Loucy (cell line): Measurements from ENCODE around the gene ARHGAP15.

Experiments
- H2AFZ ChIP-seq: fragments of 200-600 bp; sonication (generic); 2 replicates; pipeline ENCODE4 v1.6.0; 2016; ENCODE audit warnings: antibody characterized with exemption, mild to moderate bottlenecking, low read length, moderate library complexity
- H3F3A ChIP-seq: fragments of 200-600 bp; 2 replicates; pipeline ENCODE4 v1.6.0; 2016; ENCODE audit warnings: antibody characterized with exemption, low read depth, mild to moderate bottlenecking
- H3K27me3 ChIP-seq: fragments of 200-600 bp; sonication (generic); 2 replicates; pipeline ENCODE4 v1.6.1; 2014; ENCODE audit warnings: low read length, mild to moderate bottlenecking; ENCODE audit not compliant: insufficient read depth, poor library complexity, severe bottlenecking
- H3K36me3 ChIP-seq: fragments of 200-600 bp; sonication (generic); 2 replicates; pipeline ENCODE4 v1.6.1; 2016; ENCODE audit warnings: low read length; ENCODE audit not compliant: insufficient read depth
- H3K4me1 ChIP-seq: fragments of 200-600 bp; sonication (generic); 2 replicates; pipeline ENCODE4 v1.5.1; 2014; ENCODE audit warnings: low read length, mild to moderate bottlenecking; ENCODE audit not compliant: insufficient read depth, poor library complexity, severe bottlenecking
- H3K4me2 ChIP-seq: fragments of 200-600 bp; sonication (generic); 2 replicates; pipeline ENCODE4 v1.6.0; 2014; ENCODE audit warnings: antibody characterized with exemption, low read length, low read depth, mild to moderate bottlenecking; ENCODE audit not compliant: poor library complexity, severe bottlenecking
- H3K4me3 ChIP-seq: fragments of 200-600 bp; sonication (generic); 2 replicates; pipeline ENCODE4 v1.5.1; 2014; ENCODE audit warnings: low read length, mild to moderate bottlenecking, mixed read lengths; ENCODE audit not compliant: poor library complexity, severe bottlenecking
- H3K79me2 ChIP-seq: fragments of 200-600 bp; sonication (generic); 2 replicates; pipeline ENCODE4 v1.6.1; 2014; ENCODE audit warnings: low read length; ENCODE audit not compliant: insufficient read depth
- H3K9ac ChIP-seq: fragments of 200-600 bp; sonication (generic); 2 replicates; pipeline ENCODE4 v1.6.0; 2014; ENCODE audit warnings: mild to moderate bottlenecking, low read depth, low read length, moderate library complexity; ENCODE audit not compliant: poor library complexity, severe bottlenecking
- H3K9me2 ChIP-seq: fragments of 200-600 bp; sonication (generic); replicated peaks from 2 replicates; pipeline ENCODE4 v1.6.1; 2016; ENCODE audit warnings: low read depth, low read length, mixed read lengths
- H3K9me3 ChIP-seq: fragments of 200-600 bp; sonication (generic); 2 replicates; pipeline ENCODE4 v1.6.1; 2014; ENCODE audit warnings: mild to moderate bottlenecking, antibody characterized with exemption, low read length, low read depth; ENCODE audit not compliant: insufficient read depth
- H4K20me1 ChIP-seq: fragments of 200-600 bp; sonication (generic); 2 replicates; pipeline ENCODE4 v1.6.0; 2014; ENCODE audit warnings: antibody characterized with exemption, low read length, mild to moderate bottlenecking; ENCODE audit not compliant: insufficient read depth, poor library complexity, severe bottlenecking
- EZH2phosphoT487 ChIP-seq: fragments of 200-600 bp; IDR thresholded peaks from 2 replicates; pipeline ENCODE4 v1.6.1; 2018; ENCODE audit warnings: antibody characterized with exemption, mild to moderate bottlenecking, moderate library complexity, borderline replicate concordance
- TF ChIP-seq, protein P1 (sequence below): fragments of 200-600 bp; sonication (generic); conservative IDR thresholded peaks from 2 replicates; pipeline ENCODE4 v1.5.1; 2014; ENCODE audit warnings: mild to moderate bottlenecking, antibody characterized with exemption, low read length

Gene ARHGAP15

DNA sequence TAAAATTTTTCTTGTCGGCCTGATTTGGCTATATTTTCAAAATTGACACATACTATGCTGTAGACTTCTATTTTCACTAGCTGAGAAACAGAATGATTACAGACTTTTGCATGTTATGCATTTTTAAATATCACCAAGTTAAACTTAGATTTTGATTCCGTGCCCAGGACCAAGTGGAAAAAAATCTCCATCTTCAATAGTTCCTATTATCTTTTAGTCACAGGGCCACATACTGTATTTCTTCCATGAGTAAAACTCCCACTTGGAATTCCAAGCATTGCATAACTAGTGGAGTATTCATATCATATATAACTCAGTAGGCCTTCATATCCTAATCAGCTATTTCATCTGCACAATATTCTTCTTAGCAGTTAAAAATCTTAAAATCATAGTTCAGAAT lies 470.9 kb downstream of the ARHGAP15 start:
- H3K9me3 ChIP-seq = no peaks in the 10 kb centered on the region
- no peaks in the 10 kb centered on the region for H3K9me2 ChIP-seq
- no peaks in the 10 kb centered on the region for H3K79me2 ChIP-seq
- no peak overlapping the region for H3K4me2 ChIP-seq
- H3K9ac ChIP-seq = no peak overlapping the region
- H2AFZ ChIP-seq = no peak overlapping the region
- no peak overlapping the region for H3K4me3 ChIP-seq
- no peaks in the 10 kb centered on the region for H3K27me3 ChIP-seq
- H3K36me3 ChIP-seq = peaks cover 24% of the 10 kb centered on the region; the same call in 1 of the 2 replicates
- H3K4me1 ChIP-seq = no peaks in the 10 kb centered on the region
- H3F3A ChIP-seq = no peaks in the 10 kb centered on the region
- H4K20me1 ChIP-seq = no peaks in the 10 kb centered on the region
- TF ChIP-seq EZH2phosphoT487 = no peak
- TF ChIP-seq, protein P1, sequence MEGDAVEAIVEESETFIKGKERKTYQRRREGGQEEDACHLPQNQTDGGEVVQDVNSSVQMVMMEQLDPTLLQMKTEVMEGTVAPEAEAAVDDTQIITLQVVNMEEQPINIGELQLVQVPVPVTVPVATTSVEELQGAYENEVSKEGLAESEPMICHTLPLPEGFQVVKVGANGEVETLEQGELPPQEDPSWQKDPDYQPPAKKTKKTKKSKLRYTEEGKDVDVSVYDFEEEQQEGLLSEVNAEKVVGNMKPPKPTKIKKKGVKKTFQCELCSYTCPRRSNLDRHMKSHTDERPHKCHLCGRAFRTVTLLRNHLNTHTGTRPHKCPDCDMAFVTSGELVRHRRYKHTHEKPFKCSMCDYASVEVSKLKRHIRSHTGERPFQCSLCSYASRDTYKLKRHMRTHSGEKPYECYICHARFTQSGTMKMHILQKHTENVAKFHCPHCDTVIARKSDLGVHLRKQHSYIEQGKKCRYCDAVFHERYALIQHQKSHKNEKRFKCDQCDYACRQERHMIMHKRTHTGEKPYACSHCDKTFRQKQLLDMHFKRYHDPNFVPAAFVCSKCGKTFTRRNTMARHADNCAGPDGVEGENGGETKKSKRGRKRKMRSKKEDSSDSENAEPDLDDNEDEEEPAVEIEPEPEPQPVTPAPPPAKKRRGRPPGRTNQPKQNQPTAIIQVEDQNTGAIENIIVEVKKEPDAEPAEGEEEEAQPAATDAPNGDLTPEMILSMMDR = no peak

DNA sequence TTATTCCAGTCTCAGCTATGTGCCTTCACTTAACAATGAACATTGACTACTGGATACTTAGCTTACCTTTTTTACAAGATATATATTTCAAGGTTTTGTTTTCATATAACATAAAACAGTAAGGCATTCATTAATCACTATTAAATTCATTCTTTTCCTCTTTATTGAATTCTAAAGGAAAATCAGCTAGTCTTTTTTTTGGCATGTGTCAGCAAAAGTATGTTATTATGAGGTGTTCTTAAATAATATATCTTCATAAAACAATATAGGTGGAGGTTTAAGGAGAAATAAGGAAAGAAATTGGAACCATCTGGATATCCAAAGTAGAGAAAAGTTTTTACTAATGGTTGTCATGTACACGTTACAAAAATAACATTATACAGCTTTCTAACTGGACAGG lies 472.6 kb downstream of the ARHGAP15 start:
- no peak overlapping the region for H3K9ac ChIP-seq
- H3K36me3 ChIP-seq = peaks cover 21% of the 10 kb centered on the region; the same call in 1 of the 2 replicates
- H3K9me3 ChIP-seq = no peaks in the 10 kb centered on the region
- no peak overlapping the region for H3K4me2 ChIP-seq
- TF ChIP-seq, protein P1 = no peak
- TF ChIP-seq EZH2phosphoT487 = no peak
- H3K27me3 ChIP-seq = no peaks in the 10 kb centered on the region
- H3K9me2 ChIP-seq = no peaks in the 10 kb centered on the region
- no peaks in the 10 kb centered on the region for H4K20me1 ChIP-seq
- H3K4me3 ChIP-seq = no peak overlapping the region
- H3K79me2 ChIP-seq = no peaks in the 10 kb centered on the region
- no peak overlapping the region for H2AFZ ChIP-seq
- H3F3A ChIP-seq = no peaks in the 10 kb centered on the region
- H3K4me1 ChIP-seq = peaks cover 5% of the 10 kb centered on the region

DNA sequence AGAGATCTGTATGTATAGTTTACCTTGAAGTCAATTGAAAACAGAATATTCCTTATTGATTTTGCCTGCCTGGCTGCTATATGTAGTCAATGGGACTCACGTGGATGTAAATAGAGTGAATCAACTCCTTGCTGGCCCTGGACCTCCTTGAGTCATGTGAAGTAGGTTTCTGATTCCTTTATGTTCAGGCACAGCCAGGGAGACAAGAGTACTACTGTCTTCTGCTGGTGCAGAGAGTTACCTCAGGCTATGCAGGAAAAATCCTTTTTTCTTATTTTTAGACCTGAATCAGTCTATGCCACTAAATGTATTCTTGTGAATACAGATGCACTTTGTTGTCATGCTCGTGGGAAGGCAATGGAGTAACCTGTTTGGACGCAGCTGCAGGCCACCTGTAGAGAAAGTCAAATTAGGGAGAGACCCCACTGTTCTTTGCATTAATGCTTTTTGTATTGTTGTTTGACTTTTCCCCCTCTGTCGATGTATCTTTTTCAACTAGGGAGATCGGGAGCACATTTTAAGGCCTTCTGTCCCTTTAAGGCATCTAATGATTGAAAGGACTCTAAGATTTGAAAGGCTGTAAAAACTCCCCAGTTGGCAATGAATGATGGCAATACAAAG lies 473.9 kb downstream of the ARHGAP15 start:
- no peak overlapping the region for H3K4me3 ChIP-seq
- no peaks in the 10 kb centered on the region for H3K79me2 ChIP-seq
- no peaks in the 10 kb centered on the region for H3K9me3 ChIP-seq
- no peaks in the 10 kb centered on the region for H4K20me1 ChIP-seq
- H3K4me1 ChIP-seq = peaks cover 17% of the 10 kb centered on the region
- TF ChIP-seq, protein P1 = no peak
- TF ChIP-seq EZH2phosphoT487 = no peak
- H3K27me3 ChIP-seq = no peaks in the 10 kb centered on the region
- H3F3A ChIP-seq = no peaks in the 10 kb centered on the region
- no peak overlapping the region for H3K4me2 ChIP-seq
- H3K36me3 ChIP-seq = peaks cover 17% of the 10 kb centered on the region; the same call in 1 of the 2 replicates
- H3K9ac ChIP-seq = no peak overlapping the region
- no peaks in the 10 kb centered on the region for H3K9me2 ChIP-seq
- H2AFZ ChIP-seq = no peak overlapping the region
